Activated B cell treated with CpG ODN at 0.5 μM for 24 hours (primary cell): Measurements from ENCODE around the gene NEDD8. TPM values are rescaled to one million over a fixed set of nuclear protein-coding genes. Genes with fewer than 3 reads are reported as not detected.
A peak's percentile ranks its signal among the peaks of the same experiment; 100 is the strongest.

Source experiments
- ATAC-seq: fragments of 200-7000 bp; cut with Tn5 transposase; one replicate; pipeline ENCODE4 v1.10.0; 2021; ENCODE audit warnings: low read depth, mild to moderate bottlenecking, moderate library complexity
- CTCF ChIA-PET: fragments of 350-600 bp; sonication (Branson Sonifier 250); formaldehyde crosslinking; loops from one replicate; lab custom pipeline; 2021; ENCODE audit warnings: antibody characterized with exemption; lab: Charles Lee
- POLR2A ChIA-PET: fragments of 350-600 bp; sonication (Branson Sonifier 250); formaldehyde crosslinking; loops from one replicate; lab custom pipeline; 2021; ENCODE audit warnings: antibody characterized with exemption; lab: Charles Lee
- DNase-seq: peaks from one replicate; pipeline ENCODE4 v3.0.0; 2022
- H3K27ac Mint-ChIP-seq: one replicate; pipeline ENCODE4 v1.8.0; 2020; ENCODE audit warnings: mixed read lengths
- H3K27me3 Mint-ChIP-seq: one replicate; pipeline ENCODE4 v1.8.0; 2021; ENCODE audit warnings: mixed read lengths
- H3K36me3 Mint-ChIP-seq: one replicate; pipeline ENCODE4 v1.8.0; 2021; ENCODE audit warnings: low read depth, mixed read lengths
- H3K4me1 Mint-ChIP-seq: one replicate; pipeline ENCODE4 v1.8.0; 2021; ENCODE audit warnings: mixed read lengths
- H3K4me3 Mint-ChIP-seq: one replicate; pipeline ENCODE4 v1.8.0; 2020; ENCODE audit warnings: mild to moderate bottlenecking, mixed read lengths
- H3K9me3 Mint-ChIP-seq: one replicate; pipeline ENCODE4 v1.8.0; 2020; ENCODE audit warnings: mixed read lengths
- CTCF ChIP-seq: fragments of 200-600 bp; IDR thresholded peaks from one replicate; pipeline ENCODE4 v1.8.0; 2022; ENCODE audit warnings: antibody characterized with exemption, mild to moderate bottlenecking
- intact Hi-C: fragments of 100-400 bp; cut with micrococcal nuclease; formaldehyde crosslinking; loops from one replicate; pipeline ENCODE4 v1.15.1; 2024
- total RNA-seq: library from RNA; stranded (reverse); gene quantifications from 2 replicates; pipeline ENCODE4 v1.2.3, GENCODE V29; 2022

NEDD8 gene
- total RNA-seq, 1 donor from 2014 or later: 129 TPM

GRCh38 chr14:24215495-24216344 lies 16.4 kb downstream of the NEDD8 start, which contains the start of gene MDP1:
Gene MDP1 (minus strand): TSS chr14:24216066. CDS start chr14:24215955, 111 bp downstream.
- no peak for TF ChIP-seq CTCF
- Mint-ChIP-seq H3K27me3 (no peaks in the 10 kb centered on the region), H3K27ac (peak within 1 kb of the TSS; percentile 95), H3K4me1 (peaks cover 50% of the 10 kb centered on the region), H3K36me3 (peaks cover 43% of the 10 kb centered on the region), H3K9me3 (no peaks in the 10 kb centered on the region), H3K4me3 (peak within 1 kb of the TSS; percentile 93)
- peak; percentile 71 for DNase-seq
- intact Hi-C loops: loop anchor here (1.0 kb wide), 5 partner anchors 17 to 93 kb away; partner anchors contain the start of genes GMPR2, IRF9, NEDD8 and RABGGTA
- POLR2A ChIA-PET: interaction anchor here (0.6 to 6.6 kb wide), 37 partner anchors 9 to 1376 kb away, joined by 3 to 143 read pairs (median 5); partner anchors contain the start of genes CARMIL3, CBLN3, CIDEB and DCAF11
- CTCF ChIA-PET: interaction anchor here (0.6 to 5.6 kb wide), 13 partner anchors 12 to 221 kb away, joined by 3 to 37 read pairs (median 5); partner anchors contain the start of genes CIDEB, IRF9, LTB4R2 and TINF2
- peak; percentile 75 for ATAC-seq

- H3K4me1 Mint-ChIP-seq: peaks cover 53% of the 10 kb centered on the region
- H3K27ac Mint-ChIP-seq: peak overlapping the region; percentile 95
- intact Hi-C loops: loop anchor here (1.0 to 5.0 kb wide), 10 partner anchors 19 to 912 kb away; partner anchors contain the start of genes DCAF11, EMC9, IPO4 and NRL
- ATAC-seq (no peak), DNase-seq (no peak)
- ChIA-PET CTCF (interaction anchor here (0.8 to 5.6 kb wide), 11 partner anchors 18 to 222 kb away, joined by 3 to 37 read pairs (median 3); partner anchors contain the start of genes DHRS1, IPO4, IRF9 and NOP9), POLR2A (interaction anchor here (0.6 to 6.6 kb wide), 41 partner anchors 10 to 893 kb away, joined by 3 to 143 read pairs (median 7); partner anchors contain the start of genes CBLN3, CIDEB, DCAF11 and DHRS1)
- H3K9me3 Mint-ChIP-seq: no peaks in the 10 kb centered on the region
- no peaks in the 10 kb centered on the region for H3K27me3 Mint-ChIP-seq
- H3K4me3 Mint-ChIP-seq: peak overlapping the region; percentile 91
- TF ChIP-seq CTCF: no peak
- H3K36me3 Mint-ChIP-seq: peaks cover 58% of the 10 kb centered on the region
Measured at GRCh38 chr14:24213866-24214662, 18.1 kb downstream of the NEDD8 start.

- intact Hi-C loops: loop anchor here (1.0 to 5.0 kb wide), 10 partner anchors 18 to 911 kb away; partner anchors contain the start of genes DCAF11, EMC9, IPO4 and NRL
- ChIA-PET POLR2A (interaction anchor here (0.6 to 6.6 kb wide), 41 partner anchors 9 to 892 kb away, joined by 3 to 143 read pairs (median 5); partner anchors contain the start of genes CBLN3, CIDEB, DCAF11 and DHRS1), CTCF (interaction anchor here (0.8 to 5.6 kb wide), 10 partner anchors 17 to 222 kb away, joined by 3 to 37 read pairs (median 3); partner anchors contain the start of genes IPO4, IRF9, TINF2 and TM9SF1)
- ATAC-seq (peak; percentile 76), DNase-seq (peak; percentile 83)
- TF ChIP-seq CTCF: no peak
- peaks cover 61% of the 10 kb centered on the region for H3K36me3 Mint-ChIP-seq
- no peaks in the 10 kb centered on the region for H3K9me3 Mint-ChIP-seq
- peak within 1 kb of the TSS; percentile 91 for H3K4me3 Mint-ChIP-seq
- no peaks in the 10 kb centered on the region for H3K27me3 Mint-ChIP-seq
- H3K4me1 Mint-ChIP-seq: peaks cover 56% of the 10 kb centered on the region
- H3K27ac Mint-ChIP-seq: peak within 1 kb of the TSS; percentile 95
Measured at GRCh38 chr14:24212924-24213865, 19.0 kb downstream of the NEDD8 start, which contains the start of gene CHMP4A. Gene CHMP4A (minus strand): TSS chr14:24213488. CDS start chr14:24213439, 49 bp downstream.

GRCh38 chr14:24211311-24211710 lies 20.9 kb downstream of the NEDD8 start:
- POLR2A ChIA-PET: interaction anchor here (0.6 to 6.6 kb wide), 8 partner anchors 13 to 86 kb away, joined by 3 to 143 read pairs (median 19); partner anchors contain the start of genes IPO4, IRF9, PSME1 and PSME2
- Mint-ChIP-seq H3K4me1 (peaks cover 68% of the 10 kb centered on the region), H3K27ac (peak overlapping the region; percentile 95), H3K27me3 (no peaks in the 10 kb centered on the region), H3K36me3 (peaks cover 70% of the 10 kb centered on the region), H3K9me3 (no peaks in the 10 kb centered on the region), H3K4me3 (peak overlapping the region; percentile 91)
- DNase-seq: no peak
- intact Hi-C loops: loop anchor here (5.0 kb wide), 1 partner anchor 909 kb away; the partner anchor contains the start of gene PPP1R3E
- TF ChIP-seq CTCF: no peak
- CTCF ChIA-PET: interaction anchor here (0.7 to 1.5 kb wide), 2 partner anchors 16 to 31 kb away, joined by 3 to 4 read pairs; partner anchors contain the start of genes TINF2 and TM9SF1
- no peak for ATAC-seq
